NCI-H524 (cell line): ENCODE data around the gene PPTC7.
"Not testable (repeated sequence)": the region's sequence is repeated elsewhere in the genome, so short reads cannot be mapped to it uniquely, and the experiment has no call there.

Source experiments
- DNase-seq, 2 experiments: peaks; one replicate each; lab custom pipeline; 2025; lab: John Stamatoyannopoulos, UW

The PPTC7 gene

GRCh38 chr12:110585231-110585799 lies 2.2 kb upstream of the PPTC7 start:
- no peak for DNase-seq

- peak; percentile 4 to 35 for DNase-seq
Observed at GRCh38 chr12:110582276-110583136, 612 bp downstream of the PPTC7 start.

DNA sequence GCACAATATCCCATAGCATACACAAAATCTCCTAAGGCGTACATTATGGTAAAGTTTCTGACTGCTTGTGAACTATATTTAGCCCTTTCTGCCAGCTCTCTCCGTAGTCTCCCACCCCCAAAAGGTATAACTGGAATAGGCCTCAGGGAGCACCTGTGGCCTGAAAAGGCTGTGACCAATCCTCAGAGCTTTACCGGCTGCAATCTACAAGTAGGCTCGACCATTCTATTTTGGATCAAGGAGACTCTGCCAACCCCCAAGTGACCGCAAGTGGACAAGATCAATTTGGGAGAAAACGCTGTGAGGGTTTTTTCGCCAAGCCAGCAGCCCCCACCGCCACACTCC lies 1.2 kb downstream of the PPTC7 start:
- DNase-seq, result no peak

- DNase-seq, result no peak
Observed at GRCh38 chr12:110579535-110580253, 3.4 kb downstream of the PPTC7 start.

- no peak for DNase-seq
Observed at GRCh38 chr12:110578694-110579534, 4.2 kb downstream of the PPTC7 start.

- no peak for DNase-seq
Observed at GRCh38 chr12:110577864-110578693, 5.0 kb downstream of the PPTC7 start.

DNA sequence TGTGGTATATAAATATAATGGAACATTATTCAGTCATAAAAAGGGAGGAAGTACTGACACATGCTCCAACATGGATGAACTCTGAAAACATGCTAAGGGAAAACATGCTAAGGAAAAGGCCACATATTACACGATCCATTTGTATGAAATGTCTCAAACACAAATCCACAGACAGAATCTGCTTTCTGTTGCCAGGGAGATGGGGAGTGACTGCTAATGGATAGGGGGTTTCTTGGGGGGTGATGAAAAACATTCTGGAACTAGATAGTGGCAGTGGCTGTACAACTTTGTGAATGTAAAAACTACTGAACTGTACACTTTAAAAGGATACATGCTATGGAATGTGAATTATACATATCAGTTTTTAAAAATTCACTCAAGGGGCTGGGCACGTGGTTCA lies 6.6 kb downstream of the PPTC7 start:
- no peak for DNase-seq

- no peak for DNase-seq
Observed at GRCh38 chr12:110575326-110575725, 7.8 kb downstream of the PPTC7 start.

GRCh38 chr12:110574717-110575230 lies 8.3 kb downstream of the PPTC7 start:
- DNase-seq, result not testable (repeated sequence)

DNA sequence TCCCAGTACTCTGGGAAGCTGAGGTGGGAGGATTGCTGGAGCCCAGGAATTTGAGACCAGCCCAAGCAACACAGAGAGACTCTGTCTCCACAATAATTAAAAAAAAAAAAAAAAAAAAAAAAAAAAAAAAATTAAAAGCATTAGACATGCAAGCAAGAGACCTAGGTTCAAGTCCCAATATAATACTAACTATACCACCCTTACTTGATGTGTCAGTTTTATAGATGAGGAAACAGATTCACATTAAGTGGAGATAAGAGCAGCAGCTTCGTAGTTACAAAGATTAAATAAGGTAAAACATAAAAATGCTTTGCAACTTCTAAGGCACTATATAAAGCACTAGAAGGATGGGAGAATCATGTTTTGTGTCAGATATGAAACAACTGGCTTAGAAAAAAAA lies 9.1 kb downstream of the PPTC7 start:
- no peak for DNase-seq

- not testable (repeated sequence) for DNase-seq
Observed at GRCh38 chr12:110570798-110571197, 12.3 kb downstream of the PPTC7 start.

GRCh38 chr12:110569838-110570237 lies 13.3 kb downstream of the PPTC7 start:
- DNase-seq, result not testable (repeated sequence)

DNA sequence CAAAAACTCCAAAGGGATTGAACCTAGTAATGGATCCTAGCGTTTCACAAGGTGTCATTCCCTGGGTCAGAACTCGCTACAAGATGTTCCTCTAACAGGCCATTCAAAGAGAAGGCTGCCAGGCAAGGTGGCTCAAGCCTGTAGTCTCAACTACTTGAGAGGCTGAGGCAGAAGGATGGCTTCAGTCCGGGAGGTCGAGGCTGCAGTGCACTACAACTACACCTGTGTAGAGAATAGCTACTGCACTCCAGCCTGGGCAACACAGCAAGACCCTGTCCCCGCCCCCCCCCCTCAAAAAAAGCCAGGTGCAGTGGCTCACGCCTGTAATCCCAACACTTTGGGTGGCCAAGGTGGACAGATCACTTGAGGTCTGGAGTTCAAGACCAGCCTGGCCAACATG lies 14.4 kb downstream of the PPTC7 start:
- DNase-seq, result no peak

DNA sequence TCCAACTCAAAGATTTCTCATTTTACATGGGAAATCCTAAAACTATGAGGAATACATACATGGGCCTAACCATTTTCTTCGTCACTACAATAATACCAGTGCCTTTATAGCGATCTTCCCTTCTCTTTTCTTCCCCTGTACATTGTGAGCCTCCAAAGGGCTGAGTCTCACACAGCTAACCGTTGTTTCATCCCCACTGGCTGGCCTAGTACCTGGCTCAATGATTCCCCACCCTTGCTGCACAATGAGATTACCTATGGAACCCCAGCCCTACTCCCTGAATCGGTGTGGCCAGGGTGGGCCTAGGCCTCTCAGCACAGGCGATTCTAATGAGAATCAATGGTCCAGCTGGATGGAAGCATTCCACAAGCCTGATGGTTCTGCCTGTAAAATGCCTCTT lies 16.1 kb downstream of the PPTC7 start:
- no peak for DNase-seq

GRCh38 chr12:110565894-110566871 lies 16.9 kb downstream of the PPTC7 start:
- DNase-seq, result no peak

DNA sequence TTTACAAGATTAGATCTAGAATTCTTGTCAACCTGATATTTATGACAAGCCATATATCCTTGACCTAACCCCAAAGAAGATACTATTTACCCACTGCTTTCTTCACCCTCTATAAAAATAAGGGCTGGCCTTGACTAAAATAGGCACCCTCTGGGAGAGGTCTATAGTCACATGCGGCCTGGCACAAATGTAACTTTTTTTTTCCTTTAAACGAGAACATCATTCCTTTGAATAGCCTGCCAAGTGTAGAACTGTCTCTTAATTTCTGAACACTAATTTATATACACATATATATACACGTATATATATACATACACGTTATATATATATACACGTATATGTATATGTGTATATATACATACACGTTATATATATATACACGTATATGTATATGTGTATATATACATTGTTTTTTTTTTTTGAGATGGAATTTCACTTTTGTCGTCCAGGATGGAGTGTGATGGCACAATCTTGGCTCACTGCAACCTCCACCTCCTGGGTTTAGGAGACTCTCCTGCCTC lies 18.6 kb downstream of the PPTC7 start:
- no peak for DNase-seq

DNA sequence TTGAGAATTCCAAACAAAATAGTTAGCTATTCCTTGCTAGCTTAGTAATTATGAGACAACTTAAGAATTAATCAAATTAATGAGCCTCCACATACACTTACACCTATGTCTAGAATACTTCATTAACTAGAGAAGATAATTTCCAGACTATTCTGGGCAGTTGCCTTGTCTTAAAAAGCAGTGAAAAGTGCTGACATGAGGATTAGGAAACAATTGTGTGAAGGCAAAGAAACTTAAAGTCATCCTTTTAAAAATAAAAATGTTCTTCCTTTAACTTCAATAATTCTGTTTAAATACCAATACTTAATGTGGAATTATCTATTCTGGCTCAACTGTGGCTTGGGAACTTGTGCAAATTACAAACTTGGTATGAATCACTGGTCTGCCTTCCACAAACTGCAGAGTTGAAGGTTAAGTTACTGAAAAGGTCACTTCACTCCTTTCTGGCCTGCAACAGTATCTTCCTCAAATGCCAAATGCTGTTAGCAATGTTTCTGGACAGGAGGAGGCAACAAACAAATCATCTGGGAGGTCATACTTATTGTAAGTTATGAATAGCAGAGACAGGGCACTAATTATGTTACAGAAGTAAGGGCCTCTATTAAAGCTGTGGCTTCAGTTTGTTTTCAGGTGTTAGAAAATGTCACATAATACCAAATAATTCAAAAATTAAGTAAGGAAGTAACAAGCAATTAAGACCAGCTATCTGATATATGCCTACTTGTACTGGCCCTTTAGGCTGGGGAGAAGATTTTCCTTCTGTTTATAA lies 19.2 kb downstream of the PPTC7 start:
- no peak for DNase-seq

DNA sequence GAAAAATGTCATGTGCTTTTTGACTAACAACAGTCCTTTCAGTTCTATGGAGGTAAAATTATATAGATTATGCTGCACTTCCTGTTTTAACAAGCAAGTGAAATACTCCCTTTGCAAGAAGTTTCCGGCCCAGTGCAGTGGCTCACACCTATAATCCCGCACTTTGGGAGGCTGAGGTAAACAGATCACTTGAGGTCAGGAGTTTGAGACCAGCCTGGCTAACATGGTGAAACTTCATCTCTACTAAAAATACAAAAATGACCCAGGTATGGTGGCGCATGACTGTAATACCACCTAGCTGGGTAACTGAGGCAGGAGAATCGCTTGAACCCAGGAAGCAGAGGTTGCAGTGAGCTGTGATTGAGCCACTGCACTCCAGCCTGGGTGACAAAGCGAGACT lies 20.7 kb downstream of the PPTC7 start:
- not testable (repeated sequence) for DNase-seq
